GF-D8 (cell line): Measurements from ENCODE around the gene ATRX.
"Not testable (repeated sequence)": the region's sequence is repeated elsewhere in the genome, so short reads cannot be mapped to it uniquely, and the experiment has no call there.

Experiments
- DNase-seq: peaks from one replicate; lab custom pipeline; 2025; lab: John Stamatoyannopoulos, UW

Gene ATRX, protein sequence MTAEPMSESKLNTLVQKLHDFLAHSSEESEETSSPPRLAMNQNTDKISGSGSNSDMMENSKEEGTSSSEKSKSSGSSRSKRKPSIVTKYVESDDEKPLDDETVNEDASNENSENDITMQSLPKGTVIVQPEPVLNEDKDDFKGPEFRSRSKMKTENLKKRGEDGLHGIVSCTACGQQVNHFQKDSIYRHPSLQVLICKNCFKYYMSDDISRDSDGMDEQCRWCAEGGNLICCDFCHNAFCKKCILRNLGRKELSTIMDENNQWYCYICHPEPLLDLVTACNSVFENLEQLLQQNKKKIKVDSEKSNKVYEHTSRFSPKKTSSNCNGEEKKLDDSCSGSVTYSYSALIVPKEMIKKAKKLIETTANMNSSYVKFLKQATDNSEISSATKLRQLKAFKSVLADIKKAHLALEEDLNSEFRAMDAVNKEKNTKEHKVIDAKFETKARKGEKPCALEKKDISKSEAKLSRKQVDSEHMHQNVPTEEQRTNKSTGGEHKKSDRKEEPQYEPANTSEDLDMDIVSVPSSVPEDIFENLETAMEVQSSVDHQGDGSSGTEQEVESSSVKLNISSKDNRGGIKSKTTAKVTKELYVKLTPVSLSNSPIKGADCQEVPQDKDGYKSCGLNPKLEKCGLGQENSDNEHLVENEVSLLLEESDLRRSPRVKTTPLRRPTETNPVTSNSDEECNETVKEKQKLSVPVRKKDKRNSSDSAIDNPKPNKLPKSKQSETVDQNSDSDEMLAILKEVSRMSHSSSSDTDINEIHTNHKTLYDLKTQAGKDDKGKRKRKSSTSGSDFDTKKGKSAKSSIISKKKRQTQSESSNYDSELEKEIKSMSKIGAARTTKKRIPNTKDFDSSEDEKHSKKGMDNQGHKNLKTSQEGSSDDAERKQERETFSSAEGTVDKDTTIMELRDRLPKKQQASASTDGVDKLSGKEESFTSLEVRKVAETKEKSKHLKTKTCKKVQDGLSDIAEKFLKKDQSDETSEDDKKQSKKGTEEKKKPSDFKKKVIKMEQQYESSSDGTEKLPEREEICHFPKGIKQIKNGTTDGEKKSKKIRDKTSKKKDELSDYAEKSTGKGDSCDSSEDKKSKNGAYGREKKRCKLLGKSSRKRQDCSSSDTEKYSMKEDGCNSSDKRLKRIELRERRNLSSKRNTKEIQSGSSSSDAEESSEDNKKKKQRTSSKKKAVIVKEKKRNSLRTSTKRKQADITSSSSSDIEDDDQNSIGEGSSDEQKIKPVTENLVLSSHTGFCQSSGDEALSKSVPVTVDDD (N-terminal part only)

DNA sequence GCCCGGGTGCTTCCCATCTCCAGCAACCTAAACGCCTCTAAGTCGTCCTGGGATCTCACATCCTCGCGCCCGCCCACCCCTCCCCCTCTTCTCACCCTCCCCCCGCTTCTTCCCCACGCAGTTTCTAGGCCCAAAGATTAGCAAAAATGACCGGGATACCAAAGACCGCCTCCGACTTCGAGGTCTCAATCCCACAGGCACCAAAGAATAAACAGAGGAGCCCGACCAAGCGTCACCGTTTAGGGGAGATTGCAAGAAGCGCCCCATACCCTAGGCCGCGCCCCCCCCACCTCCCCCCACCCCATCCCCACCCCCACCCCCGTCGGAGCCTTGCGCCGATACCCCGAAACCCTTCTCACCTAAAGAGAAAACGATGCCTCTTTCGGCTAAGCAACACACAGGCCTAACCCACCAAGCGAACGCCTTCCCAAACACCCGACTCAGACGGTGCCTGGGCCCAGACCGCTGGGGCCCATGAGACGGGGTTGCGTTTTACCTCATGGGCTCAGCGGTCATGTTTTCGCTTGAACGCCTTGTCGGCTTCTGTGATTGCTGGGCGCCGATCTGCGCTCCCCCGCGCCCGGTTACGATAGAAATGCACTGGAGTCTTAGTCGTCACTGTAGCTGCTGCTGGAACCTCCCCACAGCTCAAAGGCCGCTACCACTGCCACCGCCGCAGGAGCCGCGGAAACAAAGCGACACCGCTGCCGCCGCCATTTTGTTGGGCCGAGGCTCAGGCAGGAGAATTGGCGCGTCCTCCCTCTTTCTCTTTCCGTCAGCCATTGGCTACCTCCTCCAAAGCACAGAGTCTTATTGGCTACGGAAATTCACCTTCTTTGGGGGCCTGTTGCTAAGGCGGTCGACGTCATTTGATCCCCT, at the start of gene ATRX:
ATRX (minus strand) TSS at position 731 of the 879 bp plus-strand sequence; CDS start at position 516, 215 bp downstream.
- DNase-seq: peak; percentile 36

DNA sequence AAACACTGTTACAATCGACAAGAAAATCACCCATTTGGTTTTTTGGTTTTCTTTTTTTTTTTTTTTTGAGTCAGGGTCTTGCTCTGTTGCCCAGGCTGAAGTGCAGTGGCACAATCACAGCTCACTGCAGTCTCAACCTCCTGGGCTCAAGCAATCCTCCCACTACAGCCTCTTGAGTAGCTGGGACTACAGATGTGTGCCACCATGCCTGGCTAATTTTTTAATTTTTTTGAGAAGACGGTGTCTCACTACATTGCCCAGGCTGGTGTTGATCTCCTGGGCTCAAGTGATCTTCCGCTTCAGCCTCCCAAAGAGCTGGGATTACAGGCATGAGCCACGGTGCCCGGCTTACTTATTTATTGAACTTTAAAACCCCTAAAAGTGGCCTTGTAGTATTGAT, 45.5 kb upstream of the ATRX start:
- DNase-seq: not testable (repeated sequence)

DNA sequence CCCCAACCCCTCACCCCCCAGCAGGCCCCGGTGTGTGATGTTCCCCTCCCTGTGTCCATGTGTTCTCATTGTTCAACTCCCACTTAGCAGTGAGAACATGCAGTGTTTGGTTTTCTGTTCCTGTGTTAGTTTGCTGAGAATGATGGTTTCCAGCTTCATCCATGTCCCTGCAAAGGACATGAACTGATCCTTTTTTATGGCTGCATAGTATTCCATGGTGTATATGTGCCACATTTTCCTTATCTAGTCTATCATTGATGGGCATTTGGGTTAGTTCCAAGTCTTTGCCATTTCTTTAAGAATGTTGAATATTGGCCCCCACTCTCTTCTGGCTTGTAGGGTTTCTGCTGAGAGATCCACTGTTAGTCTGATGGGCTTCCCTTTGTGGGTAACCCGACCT, 36.0 kb upstream of the ATRX start:
- DNase-seq: not testable (repeated sequence)

DNA sequence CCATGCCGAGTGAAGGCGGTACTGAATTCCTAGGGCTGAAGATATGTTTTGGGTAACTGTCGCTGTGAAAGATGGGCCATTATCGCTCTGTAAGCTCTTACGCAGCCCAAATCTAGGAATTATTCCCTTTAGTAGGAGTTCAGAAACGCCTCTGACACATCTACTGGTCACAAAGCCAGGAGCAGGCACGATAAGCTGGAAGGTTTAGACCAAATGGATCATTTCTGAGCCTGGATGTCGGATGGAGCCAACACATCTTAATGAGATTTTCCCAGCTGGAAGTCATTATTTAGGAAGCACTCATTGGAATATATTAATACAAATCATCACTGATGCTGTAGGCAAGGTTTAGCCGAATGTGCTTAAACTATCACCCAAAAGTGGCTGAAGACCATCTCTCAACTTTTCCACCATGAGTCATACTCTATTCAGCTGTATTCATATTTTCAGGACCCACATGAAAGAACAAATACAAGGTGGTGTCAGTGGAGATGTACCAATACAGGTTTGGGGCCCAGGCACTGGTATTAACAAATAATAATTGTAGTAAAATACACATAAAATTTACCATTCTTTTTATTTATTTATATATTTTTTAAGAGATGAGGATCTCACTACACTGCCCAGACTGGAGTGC, 34.2 kb upstream of the ATRX start:
- no peak for DNase-seq

DNA sequence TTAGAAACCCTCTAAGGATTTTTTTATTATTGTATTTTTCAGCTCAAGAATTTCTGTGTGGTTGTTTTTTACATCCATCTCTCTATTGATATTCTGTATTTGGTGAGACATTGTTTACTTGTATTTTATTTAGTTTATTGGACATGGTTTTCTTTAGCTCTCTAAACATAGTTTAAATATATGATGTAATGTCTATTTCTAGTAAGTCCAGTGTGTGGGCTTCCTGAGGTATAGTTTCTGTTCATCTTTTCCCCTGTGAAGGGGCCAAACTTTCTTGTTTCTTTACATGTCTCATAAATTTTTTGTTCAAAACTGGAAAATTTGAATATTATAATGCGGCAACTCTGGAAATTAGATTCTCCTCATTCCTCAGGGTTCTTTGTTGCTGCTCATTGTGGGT, 28.2 kb upstream of the ATRX start:
- no peak for DNase-seq

DNA sequence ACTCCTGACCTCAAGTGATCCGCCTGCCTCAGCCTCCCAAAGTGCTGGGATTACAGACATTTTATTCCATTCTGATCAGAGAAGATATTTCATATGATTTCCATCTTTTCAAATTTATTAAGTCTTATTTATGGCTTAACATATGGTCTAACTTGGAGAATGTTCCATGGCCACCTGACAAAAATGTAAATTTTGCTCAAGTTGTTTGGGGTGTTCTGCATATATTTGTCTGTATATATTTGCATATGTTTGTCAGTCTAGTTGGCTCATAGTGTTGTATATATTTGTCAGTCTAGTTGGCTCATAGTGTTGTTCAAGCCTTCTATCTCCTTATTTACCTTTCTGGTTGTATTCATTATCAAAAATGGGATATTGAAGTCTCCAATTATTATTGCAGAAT, 16.2 kb upstream of the ATRX start:
- DNase-seq: no peak

DNA sequence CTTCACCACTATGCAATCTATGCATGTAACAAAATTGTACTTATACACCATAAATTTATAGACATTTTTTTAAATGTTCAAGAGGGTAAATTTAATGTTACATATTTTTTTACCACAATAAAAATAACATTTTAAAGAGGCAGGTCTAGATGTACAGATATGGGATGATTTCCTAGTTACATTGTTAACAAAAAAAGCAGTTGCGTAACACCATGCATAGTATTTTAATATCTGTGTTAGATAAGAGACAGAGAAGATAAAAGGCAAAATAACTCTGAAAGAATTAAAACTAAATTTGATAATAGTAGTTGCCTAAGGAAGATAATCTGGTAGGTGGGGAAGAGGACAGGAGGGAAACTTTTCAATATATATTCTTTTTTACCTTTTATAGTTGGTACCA, 9.1 kb upstream of the ATRX start:
- no peak for DNase-seq

DNA sequence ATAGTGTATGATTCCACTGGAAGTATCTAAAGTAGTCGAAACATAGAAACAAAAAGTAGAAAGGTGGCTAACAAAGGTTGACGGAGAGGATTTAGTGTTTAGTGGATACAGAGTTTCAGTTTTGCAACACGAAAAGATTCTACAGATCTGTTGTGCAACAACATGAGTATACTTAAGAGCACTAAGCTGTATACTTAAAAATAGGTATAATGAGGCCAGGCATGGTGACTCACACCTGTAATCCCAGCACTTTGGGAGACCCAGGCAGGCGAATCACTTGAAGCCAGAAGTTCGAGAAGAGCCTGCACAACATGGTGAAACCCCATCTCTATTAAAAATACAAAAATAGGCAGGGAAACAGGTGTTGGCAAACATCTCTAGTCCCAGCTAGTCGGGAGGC, 7.9 kb upstream of the ATRX start:
- DNase-seq: no peak

DNA sequence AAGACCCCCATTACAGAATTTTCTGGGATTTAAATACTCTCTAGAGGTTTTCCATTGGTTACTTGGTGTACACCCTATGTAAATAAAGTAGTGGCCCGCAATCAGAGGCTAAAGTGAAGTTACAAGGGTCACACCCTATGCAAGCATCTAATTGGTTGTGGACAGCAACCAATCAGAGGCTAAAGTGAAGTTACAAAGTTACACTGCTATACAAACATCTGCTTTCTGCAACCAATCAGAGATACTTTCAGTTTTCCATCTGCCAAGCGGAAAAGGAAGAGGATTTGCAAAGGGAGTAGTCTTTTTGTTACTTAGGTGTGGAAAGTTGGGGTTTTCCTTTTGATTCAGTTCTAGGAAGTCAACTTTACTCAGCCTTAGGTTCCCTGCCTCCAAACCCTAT, 2.0 kb upstream of the ATRX start:
- peak; percentile 75 for DNase-seq

DNA sequence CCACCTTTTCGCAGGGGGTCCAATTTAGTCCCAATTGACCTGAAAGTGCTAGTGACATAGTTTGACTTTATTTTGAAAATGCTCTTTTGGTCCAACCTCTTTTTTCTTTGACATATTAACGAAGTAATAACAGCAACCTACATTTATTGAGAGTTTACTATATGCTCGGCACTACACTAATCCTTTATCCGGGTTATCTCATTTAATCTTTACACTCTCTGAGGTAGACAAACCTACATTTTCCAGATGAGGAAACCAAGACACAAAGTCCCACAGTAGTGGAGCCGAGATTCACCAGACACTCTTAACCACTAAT, 307 bp upstream of the ATRX start:
- no peak for DNase-seq

DNA sequence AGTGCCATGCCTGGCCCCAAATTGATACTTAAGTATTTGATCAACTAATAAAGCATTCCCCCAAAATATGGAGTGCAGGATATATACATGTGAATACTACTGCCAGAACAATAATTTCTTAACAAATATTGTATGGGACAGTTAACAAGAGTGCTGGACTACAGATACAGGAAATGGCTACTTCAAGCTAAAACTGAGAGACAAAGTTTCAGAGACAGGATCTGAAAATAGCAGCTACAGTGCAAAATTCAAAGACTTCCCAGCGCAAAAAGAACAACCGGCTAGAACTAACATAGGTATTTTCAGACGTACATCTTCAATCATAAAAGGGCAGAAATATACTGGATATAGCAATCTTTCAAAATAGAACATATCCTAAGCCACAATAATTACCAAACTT, 6.3 kb downstream of the ATRX start:
- no peak for DNase-seq

DNA sequence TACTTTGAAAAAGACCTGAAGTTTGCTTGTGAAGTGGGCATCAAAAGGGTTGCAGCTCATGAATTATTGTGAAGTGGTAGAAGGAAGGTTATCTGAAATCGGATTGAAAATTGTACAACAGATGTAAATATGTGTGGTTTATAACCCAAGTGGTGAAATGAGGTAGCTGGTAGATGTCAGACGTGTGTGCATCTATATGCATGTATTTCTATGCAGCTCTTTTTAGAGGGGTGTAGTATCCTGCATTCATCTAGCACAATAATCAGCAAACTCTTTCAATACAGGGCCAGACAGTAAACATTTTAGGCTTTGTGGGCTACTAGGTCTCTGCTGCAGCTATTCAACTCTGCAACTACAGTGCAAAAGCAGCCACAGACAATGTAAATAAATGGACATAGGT, 9.4 kb downstream of the ATRX start:
- DNase-seq: no peak

DNA sequence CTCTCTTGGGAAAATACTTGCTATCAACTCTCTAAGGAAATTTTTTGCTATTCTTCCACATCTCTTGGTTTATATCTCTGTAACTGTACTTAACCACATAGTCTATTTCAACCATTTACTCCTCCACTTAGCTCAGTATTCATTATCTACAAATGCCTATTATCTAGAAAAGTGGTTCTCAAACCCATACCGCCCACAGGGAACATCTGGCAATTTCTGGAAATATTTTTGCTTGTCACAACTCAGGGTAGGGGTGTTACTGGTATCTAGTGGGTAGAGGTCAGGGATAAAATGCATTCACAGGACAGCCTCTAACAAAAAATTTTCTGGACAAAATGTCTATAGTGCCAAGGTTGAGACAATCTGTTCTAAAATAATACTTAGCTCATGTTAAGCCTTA, 14.4 kb downstream of the ATRX start:
- no peak for DNase-seq

DNA sequence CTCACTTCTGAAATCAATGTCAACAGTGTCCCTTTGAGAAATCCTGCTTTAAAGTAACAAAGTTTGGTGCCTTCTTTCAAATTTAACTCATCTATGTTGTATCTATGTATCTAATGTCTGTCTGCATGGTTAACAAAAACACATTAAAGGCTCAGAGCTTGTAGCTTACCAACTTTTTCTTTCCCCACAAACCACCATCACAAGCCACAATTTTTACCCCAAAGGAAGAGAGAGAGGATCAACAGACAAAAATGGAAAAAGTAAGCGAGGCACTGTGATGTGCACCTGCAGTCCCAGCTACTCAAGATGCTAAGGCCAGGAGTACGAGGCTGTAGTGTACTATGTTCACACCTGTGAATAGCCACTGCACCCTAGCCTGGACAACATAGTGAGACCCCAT, 17.2 kb downstream of the ATRX start:
- no peak for DNase-seq

DNA sequence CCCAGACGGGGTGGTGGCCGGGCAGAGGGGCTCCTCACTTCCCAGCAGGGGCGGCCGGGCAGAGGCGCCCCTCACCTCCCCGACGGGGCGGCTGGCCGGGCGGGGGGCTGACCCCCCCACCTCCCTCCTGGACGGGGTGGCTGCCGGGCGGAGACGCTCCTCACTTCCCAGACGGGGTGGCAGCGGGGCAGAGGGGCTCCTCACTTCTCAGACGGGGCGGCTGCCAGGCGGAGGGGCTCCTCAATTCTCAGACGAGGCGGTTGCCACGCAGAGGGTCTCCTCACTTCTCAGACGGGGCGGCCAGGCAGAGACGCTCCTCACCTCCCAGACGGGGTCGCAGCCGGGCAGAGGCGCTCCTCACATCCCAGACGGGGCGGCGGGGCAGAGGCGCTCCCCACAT, 19.8 kb downstream of the ATRX start:
- DNase-seq: not testable (repeated sequence)

DNA sequence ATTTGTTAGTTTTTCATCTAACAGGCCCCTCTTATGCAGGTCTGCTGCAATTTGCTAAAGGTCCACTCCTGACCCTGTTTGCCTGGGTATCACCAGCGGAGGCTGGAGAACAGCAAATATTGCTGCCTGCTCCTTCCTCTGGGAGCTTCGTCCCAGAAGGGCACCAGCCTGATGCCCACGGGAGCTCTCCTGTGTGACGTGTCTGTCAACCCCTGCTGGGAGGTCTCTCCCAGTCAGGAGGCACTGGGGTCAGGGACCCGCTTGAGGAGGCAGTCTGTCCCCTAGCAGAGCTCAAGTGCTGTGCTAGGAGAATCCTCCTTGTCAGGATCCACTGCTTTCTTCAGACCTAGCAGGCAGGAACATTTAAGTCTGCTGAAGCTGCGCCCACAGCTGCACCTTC, 30.5 kb downstream of the ATRX start:
- DNase-seq: no peak

DNA sequence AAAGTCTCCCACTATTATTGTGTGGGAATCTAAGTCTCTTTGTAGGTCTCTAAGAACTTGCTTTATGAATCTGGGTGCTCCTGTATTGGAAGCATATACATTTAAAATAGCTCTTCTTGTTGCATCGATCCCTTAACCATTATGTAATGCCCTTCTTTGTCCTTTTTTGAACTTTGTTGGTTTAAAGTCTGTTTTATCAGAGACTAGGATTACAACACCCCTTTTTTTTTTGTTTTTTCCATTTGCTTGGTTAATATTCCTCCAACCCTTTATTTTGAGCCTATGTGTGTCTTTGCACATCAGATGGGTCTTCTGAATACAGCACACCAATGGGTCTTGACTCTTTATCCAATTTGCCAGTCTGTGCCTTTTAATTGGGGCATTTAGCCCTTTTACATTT, 32.1 kb downstream of the ATRX start:
- DNase-seq: not testable (repeated sequence)

DNA sequence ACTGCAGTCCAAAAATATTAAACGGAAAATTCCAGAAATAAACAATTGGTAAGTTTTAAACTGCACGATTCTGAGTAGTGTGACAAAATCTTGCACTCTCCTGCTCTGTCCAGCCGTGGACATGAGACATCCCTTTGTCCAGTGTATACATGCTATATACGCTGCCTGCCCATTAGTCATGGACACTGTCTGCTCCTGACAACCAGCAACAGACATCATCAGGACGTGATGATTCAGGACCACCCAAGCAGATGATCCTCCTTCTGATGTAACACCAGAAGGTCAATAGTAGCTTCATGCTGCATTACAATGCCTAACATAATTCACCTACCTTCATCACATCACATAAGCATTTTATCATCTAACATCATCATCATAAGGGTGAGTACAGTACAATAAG, 36.3 kb downstream of the ATRX start:
- no peak for DNase-seq

DNA sequence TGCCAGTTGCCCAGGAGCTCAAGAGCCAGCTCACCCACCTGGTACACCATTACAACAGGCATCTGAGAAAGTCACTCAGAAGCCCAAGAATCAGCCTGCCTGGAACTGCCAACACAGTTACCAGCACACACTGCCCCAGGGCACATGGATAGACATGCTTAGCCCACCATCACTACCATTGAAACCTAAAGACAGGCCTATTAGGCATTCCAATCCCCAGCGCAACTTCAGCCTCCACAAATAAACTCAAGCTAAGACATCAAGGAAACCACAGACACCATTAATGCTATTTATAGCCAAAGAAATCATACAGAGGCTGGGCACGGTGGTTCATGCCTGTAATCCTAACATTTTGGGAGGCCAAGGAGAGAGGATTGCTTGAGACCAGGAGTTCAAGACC, 42.3 kb downstream of the ATRX start:
- DNase-seq: no peak

DNA sequence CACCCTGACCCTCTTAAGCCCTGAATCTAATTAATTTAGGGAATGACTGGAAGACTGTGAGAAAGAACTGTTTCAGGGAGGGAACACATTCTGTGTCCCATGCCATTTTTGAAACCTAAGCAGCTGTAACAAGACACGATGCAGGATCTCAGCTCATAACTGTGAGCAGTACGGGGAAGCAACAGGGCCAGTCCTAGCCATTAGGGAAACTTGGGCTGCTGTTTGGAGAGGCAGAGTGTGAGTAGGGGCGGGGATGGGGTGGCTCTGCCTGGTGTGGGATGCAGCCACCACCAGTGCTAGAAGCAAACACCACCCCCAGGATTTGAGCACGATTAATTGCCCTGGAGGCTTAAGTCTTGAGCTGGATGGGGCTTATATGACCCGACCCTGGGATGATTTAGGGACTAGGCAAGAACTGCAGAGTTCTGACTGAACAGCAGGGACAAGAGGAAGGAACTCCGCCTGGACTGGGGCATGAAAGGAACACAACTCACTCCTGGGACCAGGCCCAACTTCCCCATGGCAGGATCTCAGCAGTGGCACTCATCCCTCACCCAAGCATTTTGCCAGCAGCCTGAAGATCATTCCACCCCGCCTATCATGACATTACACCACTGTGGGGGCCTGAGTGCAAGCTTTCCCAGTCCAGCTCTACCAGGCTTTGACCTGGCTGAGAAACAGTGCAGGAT, 43.1 kb downstream of the ATRX start:
- no peak for DNase-seq
